SK-N-SH (cell line): ENCODE data around the gene UNC13D. TPM values are rescaled to one million over a fixed set of nuclear protein-coding genes. Genes with fewer than 3 reads are reported as not detected.
A peak's percentile ranks its signal among the peaks of the same experiment; 100 is the strongest.
"Not testable (repeated sequence)": the region's sequence is repeated elsewhere in the genome, so short reads cannot be mapped to it uniquely, and the experiment has no call there.

ENCODE experiments used
- CTCF ChIA-PET: fragments of 300-600, 350-600 bp; formaldehyde crosslinking; extraction: SDS; loops from one replicate; lab custom pipeline; 2021; lab: Yijun Ruan, JAX
- POLR2A ChIA-PET: fragments of 350-600 bp; sonication (Branson Sonifier 250); formaldehyde crosslinking; extraction: SDS; loops from one replicate; lab custom pipeline; 2020; ENCODE audit warnings: antibody characterized with exemption, inconsistent platforms; lab: Yijun Ruan, JAX
- DNase-seq: peaks from one replicate; pipeline ENCODE4 v3.0.0; 2012
- H2AFZ ChIP-seq: fragments of 200-600 bp; sonication (generic); 2 replicates; pipeline ENCODE4 v1.8.1; 2016; ENCODE audit warnings: antibody characterized with exemption, mild to moderate bottlenecking, low read depth
- H3F3A ChIP-seq: fragments of 200-600 bp; sonication (generic); replicated peaks from 2 replicates; pipeline ENCODE3; 2016; ENCODE audit warnings: antibody characterized with exemption, mild to moderate bottlenecking; ENCODE audit not compliant: insufficient read depth
- H3K27ac ChIP-seq, 2 experiments: fragments of 200-500 bp in 1 of 2; fragments of 200-600 bp in 1 of 2; sonication (Bioruptor generic) in 1 of 2; sonication (generic), shearing (Covaris generic) in 1 of 2; 2 replicates each; pipeline versions ENCODE4 v1.5.1 to v1.6.1; 2014 to 2016; ENCODE audit warnings: low read depth in 2 of 2, inconsistent platforms in 1 of 2, low read length in 1 of 2, mild to moderate bottlenecking in 1 of 2, mixed read lengths in 1 of 2
- H3K27me3 ChIP-seq: fragments of 200-600 bp; sonication (generic), shearing (Covaris generic); 2 replicates; pipeline ENCODE4 v1.6.1; 2016; ENCODE audit warnings: mixed run types; ENCODE audit not compliant: insufficient read depth
- H3K36me3 ChIP-seq, 2 experiments: fragments of 200-500 bp in 1 of 2; fragments of 200-600 bp in 1 of 2; sonication (Bioruptor generic) in 1 of 2; sonication (generic) in 1 of 2; replicated peaks in 1 of 2; 2 replicates each; pipeline versions ENCODE3 to v1.5.1; 2014 to 2016; ENCODE audit warnings: low read length in 1 of 2, mild to moderate bottlenecking in 1 of 2; ENCODE audit not compliant: insufficient read depth in 2 of 2, control insufficient read depth in 1 of 2
- H3K4me1 ChIP-seq, 2 experiments: fragments of 200-500 bp in 1 of 2; fragments of 200-600 bp in 1 of 2; sonication (Bioruptor generic) in 1 of 2; sonication (generic), shearing (Covaris generic) in 1 of 2; 2 replicates each; pipeline versions ENCODE4 v1.5.1 to v1.6.1; 2014 to 2016; ENCODE audit warnings: low read depth in 1 of 2, low read length in 1 of 2, mixed run types in 1 of 2; ENCODE audit not compliant: insufficient read depth in 2 of 2, control insufficient read depth in 1 of 2
- H3K4me2 ChIP-seq: fragments of 200-600 bp; sonication (generic), shearing (Covaris generic); 2 replicates; pipeline ENCODE4 v1.6.1; 2017; ENCODE audit warnings: mixed run types
- H3K4me3 ChIP-seq, 2 experiments: fragments of 200-500 bp in 1 of 2; fragments of 200-600 bp in 1 of 2; sonication (Bioruptor generic) in 1 of 2; sonication (generic), shearing (Covaris generic) in 1 of 2; 2 replicates each; pipeline versions ENCODE4 v1.5.1 to v1.8.1; 2014 to 2016; ENCODE audit warnings: low read depth in 2 of 2, inconsistent platforms in 1 of 2, low read length in 1 of 2, mild to moderate bottlenecking in 1 of 2, mixed read lengths in 1 of 2, moderate library complexity in 1 of 2
- H3K79me2 ChIP-seq: fragments of 200-600 bp; sonication (generic); 2 replicates; pipeline ENCODE4 v1.8.1; 2017; ENCODE audit warnings: mild to moderate bottlenecking; ENCODE audit not compliant: insufficient read depth
- H3K9ac ChIP-seq: fragments of 200-600 bp; sonication (generic); 2 replicates; pipeline ENCODE4 v1.6.1; 2017; ENCODE audit warnings: mixed run types
- H3K9me2 ChIP-seq: fragments of 200-600 bp; sonication (generic); 2 replicates; pipeline ENCODE4 v1.6.1; 2017; ENCODE audit warnings: mixed run types
- H3K9me3 ChIP-seq: fragments of 200-600 bp; sonication (generic); 2 replicates; pipeline ENCODE4 v1.6.1; 2017; ENCODE audit warnings: mixed run types, mild to moderate bottlenecking, moderate library complexity
- H4K20me1 ChIP-seq: fragments of 200-600 bp; sonication (generic); 2 replicates; pipeline ENCODE4 v1.6.1; 2017; ENCODE audit warnings: mild to moderate bottlenecking, mixed run types; ENCODE audit not compliant: insufficient read depth
- EP300 ChIP-seq, 2 experiments: IDR thresholded peaks; 2 replicates each; pipeline versions ENCODE4 v1.4.0 to v1.6.1; 2012; ENCODE audit warnings: borderline replicate concordance in 1 of 2, low read depth in 1 of 2, low read length in 1 of 2
- FOSL2 ChIP-seq: IDR thresholded peaks from 2 replicates; pipeline ENCODE4 v1.4.0; 2012; ENCODE audit warnings: low read depth, mild to moderate bottlenecking, moderate library complexity, borderline replicate concordance
- FOXJ3 ChIP-seq: sonication (generic); formaldehyde crosslinking; IDR thresholded peaks from 2 replicates; pipeline ENCODE4 v1.5.1; 2020; ENCODE audit warnings: mild to moderate bottlenecking, missing genetic modification reagents
- GATA2 ChIP-seq: sonication (generic); formaldehyde crosslinking; IDR thresholded peaks from 2 replicates; pipeline ENCODE4 v1.5.0; 2020; ENCODE audit warnings: mild to moderate bottlenecking, missing genetic modification reagents
- JUND ChIP-seq: IDR thresholded peaks from 2 replicates; pipeline ENCODE4 v1.4.0; 2012
- MEF2A ChIP-seq: IDR thresholded peaks from 2 replicates; pipeline ENCODE4 v1.4.0; 2012; ENCODE audit warnings: low read depth, borderline replicate concordance
- MXI1 ChIP-seq: IDR thresholded peaks from 2 replicates; pipeline ENCODE4 v1.6.1; 2012; ENCODE audit warnings: mild to moderate bottlenecking, low read depth, low read length, improper control_type of control experiment
- NRF1 ChIP-seq: IDR thresholded peaks from 2 replicates; pipeline ENCODE4 v1.6.1; 2012; ENCODE audit warnings: low read depth, mild to moderate bottlenecking, low read length
- RCOR1 ChIP-seq: fragments of 150-350 bp; IDR thresholded peaks from 2 replicates; pipeline ENCODE4 v1.6.1; 2017; ENCODE audit warnings: antibody characterized with exemption, low read length
- RFX5 ChIP-seq: IDR thresholded peaks from 2 replicates; pipeline ENCODE4 v1.6.1; 2012; ENCODE audit warnings: mild to moderate bottlenecking, improper control_type of control experiment, low read length
- RXRA ChIP-seq: IDR thresholded peaks from 2 replicates; pipeline ENCODE4 v1.4.0; 2012; ENCODE audit warnings: low read depth, mild to moderate bottlenecking, borderline replicate concordance
- SMC3 ChIP-seq: IDR thresholded peaks from 2 replicates; pipeline ENCODE4 v1.6.1; 2012; ENCODE audit warnings: low read depth, low read length, improper control_type of control experiment
- TEAD4 ChIP-seq: IDR thresholded peaks from 2 replicates; pipeline ENCODE4 v1.4.0; 2012; ENCODE audit warnings: mild to moderate bottlenecking, borderline replicate concordance; ENCODE audit not compliant: insufficient read depth
- YY1 ChIP-seq: IDR thresholded peaks from 2 replicates; pipeline ENCODE4 v1.4.0; 2012; ENCODE audit warnings: low read depth, mild to moderate bottlenecking
- WGBS: methylation state at CpG from one replicate; pipeline ENCODE4 v1.1.6; 2017; ENCODE audit warnings: low lambda C conversion rate; 5-methylcytosine and 5-hydroxymethylcytosine counted together
- polyA plus RNA-seq, 3 experiments: library from polyadenylated mRNA; depleted of rRNA; stranded (reverse); fragments of >200 nt; gene quantifications; 2 replicates each; pipeline ENCODE4 v1.2.3, GENCODE V29; 2012
- TF ChIP-seq, protein P1 (sequence below): IDR thresholded peaks from 2 replicates; pipeline ENCODE4 v1.4.0; 2012; ENCODE audit warnings: low read depth, borderline replicate concordance
- TF ChIP-seq, protein P2 (sequence below): IDR thresholded peaks from 2 replicates; pipeline ENCODE4 v1.4.0; 2012; ENCODE audit warnings: low read depth, borderline replicate concordance
- TF ChIP-seq, protein P3 (sequence below): fragments of 150-350 bp; IDR thresholded peaks from 2 replicates; pipeline ENCODE4 v1.6.1; 2017; ENCODE audit warnings: antibody characterized with exemption, low read length, low read depth, borderline replicate concordance
- TF ChIP-seq, protein P4 (sequence below): fragments of 150-350 bp; IDR thresholded peaks from 2 replicates; pipeline ENCODE4 v1.6.1; 2016; ENCODE audit warnings: mild to moderate bottlenecking, low read depth, low read length
- TF ChIP-seq, protein P5 (sequence below): IDR thresholded peaks from 2 replicates; pipeline ENCODE4 v1.4.0; 2012; ENCODE audit warnings: low read depth
- TF ChIP-seq, protein P6 (sequence below): IDR thresholded peaks from 2 replicates; pipeline ENCODE4; 2012

Gene UNC13D
- polyA plus RNA-seq, 1 of the 3 experiments (the other 2 are of a cell fraction), result 0.99 TPM

DNA sequence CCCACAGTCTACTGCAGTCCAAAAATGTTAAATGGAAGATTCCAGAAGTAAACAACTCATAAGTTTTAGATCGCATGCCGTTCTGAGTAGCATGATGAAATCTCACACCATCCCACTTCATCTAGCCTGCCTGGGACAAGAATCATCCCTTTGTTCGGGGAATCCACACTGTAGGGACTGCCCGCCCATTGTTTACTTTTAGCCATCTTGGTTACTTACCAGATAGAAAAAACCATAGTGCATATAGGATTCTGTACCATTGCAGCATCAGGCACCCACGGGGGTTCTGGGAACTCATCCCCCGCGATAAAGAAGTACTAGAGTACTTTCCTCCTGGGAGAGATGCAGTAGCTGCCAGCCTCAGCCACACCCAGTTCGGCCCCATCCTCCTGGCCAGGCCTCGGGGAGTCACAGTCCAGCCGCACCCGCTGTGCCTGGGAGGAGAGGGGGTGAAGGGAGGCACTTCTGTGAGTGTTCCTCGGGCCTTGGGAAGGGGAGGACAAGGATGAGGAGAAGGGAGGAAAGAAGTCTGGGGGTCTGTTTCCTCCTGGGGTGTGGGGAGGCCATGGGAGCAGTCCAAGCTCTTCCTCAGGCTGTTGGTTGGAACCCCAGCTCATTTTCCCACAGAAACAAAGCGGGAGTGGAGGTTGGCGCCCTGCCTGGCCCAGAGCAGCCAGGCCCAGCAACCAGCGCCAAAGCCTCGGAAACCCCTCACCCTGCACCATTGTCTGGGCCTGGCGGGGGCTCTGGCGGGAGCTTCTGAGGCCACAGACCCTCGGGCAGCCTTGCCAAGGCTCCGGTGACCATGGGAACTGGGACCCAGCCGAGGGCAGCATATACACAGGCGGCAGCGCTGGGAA lies 25.3 kb upstream of the UNC13D start:
- no peaks in the 10 kb centered on the region for H3F3A ChIP-seq
- POLR2A ChIA-PET, result interaction anchor here (0.9 kb wide), 1 partner anchor 8 kb away, joined by 4 read pairs; no protein-coding TSS in a partner anchor
- DNase-seq, result peak; percentile 53
- no peaks in the 10 kb centered on the region for H3K27me3 ChIP-seq
- no peak overlapping the region for H3K4me3 ChIP-seq
- H3K4me1 ChIP-seq, result peaks cover 7 to 9% of the 10 kb centered on the region in 2 experiments; a peak in 3 of 4 replicates
- no peaks in the 10 kb centered on the region for H4K20me1 ChIP-seq
- no peak overlapping the region for H3K27ac ChIP-seq
- H3K4me2 ChIP-seq, result no peak overlapping the region
- no peak overlapping the region for H2AFZ ChIP-seq
- TF ChIP-seq FOXJ3, result no peak
- no peak for TF ChIP-seq GATA2 (CRISPR knock-in tag)
- TF ChIP-seq, protein P1, sequence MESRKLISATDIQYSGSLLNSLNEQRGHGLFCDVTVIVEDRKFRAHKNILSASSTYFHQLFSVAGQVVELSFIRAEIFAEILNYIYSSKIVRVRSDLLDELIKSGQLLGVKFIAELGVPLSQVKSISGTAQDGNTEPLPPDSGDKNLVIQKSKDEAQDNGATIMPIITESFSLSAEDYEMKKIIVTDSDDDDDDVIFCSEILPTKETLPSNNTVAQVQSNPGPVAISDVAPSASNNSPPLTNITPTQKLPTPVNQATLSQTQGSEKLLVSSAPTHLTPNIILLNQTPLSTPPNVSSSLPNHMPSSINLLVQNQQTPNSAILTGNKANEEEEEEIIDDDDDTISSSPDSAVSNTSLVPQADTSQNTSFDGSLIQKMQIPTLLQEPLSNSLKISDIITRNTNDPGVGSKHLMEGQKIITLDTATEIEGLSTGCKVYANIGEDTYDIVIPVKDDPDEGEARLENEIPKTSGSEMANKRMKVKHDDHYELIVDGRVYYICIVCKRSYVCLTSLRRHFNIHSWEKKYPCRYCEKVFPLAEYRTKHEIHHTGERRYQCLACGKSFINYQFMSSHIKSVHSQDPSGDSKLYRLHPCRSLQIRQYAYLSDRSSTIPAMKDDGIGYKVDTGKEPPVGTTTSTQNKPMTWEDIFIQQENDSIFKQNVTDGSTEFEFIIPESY, result no peak
- no peak for TF ChIP-seq EP300 (IDR thresholded peaks at IDR 0.05; ENCODE audit: borderline replicate concordance in 1 of 2, low read depth in 1 of 2, low read length in 1 of 2)
- no peak for TF ChIP-seq MXI1
- no peak for TF ChIP-seq MEF2A
- TF ChIP-seq YY1, result no peak
- TF ChIP-seq, protein P2, sequence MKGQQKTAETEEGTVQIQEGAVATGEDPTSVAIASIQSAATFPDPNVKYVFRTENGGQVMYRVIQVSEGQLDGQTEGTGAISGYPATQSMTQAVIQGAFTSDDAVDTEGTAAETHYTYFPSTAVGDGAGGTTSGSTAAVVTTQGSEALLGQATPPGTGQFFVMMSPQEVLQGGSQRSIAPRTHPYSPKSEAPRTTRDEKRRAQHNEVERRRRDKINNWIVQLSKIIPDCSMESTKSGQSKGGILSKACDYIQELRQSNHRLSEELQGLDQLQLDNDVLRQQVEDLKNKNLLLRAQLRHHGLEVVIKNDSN, result no peak
- TF ChIP-seq JUND, result no peak
- TF ChIP-seq, protein P3, sequence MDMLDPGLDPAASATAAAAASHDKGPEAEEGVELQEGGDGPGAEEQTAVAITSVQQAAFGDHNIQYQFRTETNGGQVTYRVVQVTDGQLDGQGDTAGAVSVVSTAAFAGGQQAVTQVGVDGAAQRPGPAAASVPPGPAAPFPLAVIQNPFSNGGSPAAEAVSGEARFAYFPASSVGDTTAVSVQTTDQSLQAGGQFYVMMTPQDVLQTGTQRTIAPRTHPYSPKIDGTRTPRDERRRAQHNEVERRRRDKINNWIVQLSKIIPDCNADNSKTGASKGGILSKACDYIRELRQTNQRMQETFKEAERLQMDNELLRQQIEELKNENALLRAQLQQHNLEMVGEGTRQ, result no peak
- TF ChIP-seq NRF1, result no peak
- TF ChIP-seq TEAD4, result no peak
- TF ChIP-seq RFX5, result no peak
- no peak for TF ChIP-seq FOSL2
- TF ChIP-seq SMC3, result no peak
- TF ChIP-seq RXRA, result no peak
- no peak for TF ChIP-seq RCOR1
- TF ChIP-seq, protein P4, sequence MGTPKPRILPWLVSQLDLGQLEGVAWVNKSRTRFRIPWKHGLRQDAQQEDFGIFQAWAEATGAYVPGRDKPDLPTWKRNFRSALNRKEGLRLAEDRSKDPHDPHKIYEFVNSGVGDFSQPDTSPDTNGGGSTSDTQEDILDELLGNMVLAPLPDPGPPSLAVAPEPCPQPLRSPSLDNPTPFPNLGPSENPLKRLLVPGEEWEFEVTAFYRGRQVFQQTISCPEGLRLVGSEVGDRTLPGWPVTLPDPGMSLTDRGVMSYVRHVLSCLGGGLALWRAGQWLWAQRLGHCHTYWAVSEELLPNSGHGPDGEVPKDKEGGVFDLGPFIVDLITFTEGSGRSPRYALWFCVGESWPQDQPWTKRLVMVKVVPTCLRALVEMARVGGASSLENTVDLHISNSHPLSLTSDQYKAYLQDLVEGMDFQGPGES, result no peak
- TF ChIP-seq, protein P5, sequence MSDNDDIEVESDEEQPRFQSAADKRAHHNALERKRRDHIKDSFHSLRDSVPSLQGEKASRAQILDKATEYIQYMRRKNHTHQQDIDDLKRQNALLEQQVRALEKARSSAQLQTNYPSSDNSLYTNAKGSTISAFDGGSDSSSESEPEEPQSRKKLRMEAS, result no peak
- TF ChIP-seq, protein P6, sequence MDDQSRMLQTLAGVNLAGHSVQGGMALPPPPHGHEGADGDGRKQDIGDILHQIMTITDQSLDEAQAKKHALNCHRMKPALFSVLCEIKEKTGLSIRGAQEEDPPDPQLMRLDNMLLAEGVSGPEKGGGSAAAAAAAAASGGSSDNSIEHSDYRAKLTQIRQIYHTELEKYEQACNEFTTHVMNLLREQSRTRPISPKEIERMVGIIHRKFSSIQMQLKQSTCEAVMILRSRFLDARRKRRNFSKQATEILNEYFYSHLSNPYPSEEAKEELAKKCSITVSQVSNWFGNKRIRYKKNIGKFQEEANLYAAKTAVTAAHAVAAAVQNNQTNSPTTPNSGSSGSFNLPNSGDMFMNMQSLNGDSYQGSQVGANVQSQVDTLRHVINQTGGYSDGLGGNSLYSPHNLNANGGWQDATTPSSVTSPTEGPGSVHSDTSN, result no peak
- TF ChIP-seq, all 33 proteins: peak for 0
- Histone ChIP-seq H3K79me2 (no peaks in the 10 kb centered on the region), H3K36me3 (no peaks in the 10 kb centered on the region), H3K9me2 (no peaks in the 10 kb centered on the region), H3K9ac (no peak overlapping the region), H3K9me3 (no peaks in the 10 kb centered on the region)
- CTCF ChIA-PET, result interaction anchor here (1.1 to 5.6 kb wide), 4 partner anchors 9 to 86 kb away, joined by 4 to 42 read pairs (median 6); partner anchors contain the start of genes TRIM65 and WBP2
- 87% methylated on average over 23 of the region's 23 CpGs for WGBS

DNA sequence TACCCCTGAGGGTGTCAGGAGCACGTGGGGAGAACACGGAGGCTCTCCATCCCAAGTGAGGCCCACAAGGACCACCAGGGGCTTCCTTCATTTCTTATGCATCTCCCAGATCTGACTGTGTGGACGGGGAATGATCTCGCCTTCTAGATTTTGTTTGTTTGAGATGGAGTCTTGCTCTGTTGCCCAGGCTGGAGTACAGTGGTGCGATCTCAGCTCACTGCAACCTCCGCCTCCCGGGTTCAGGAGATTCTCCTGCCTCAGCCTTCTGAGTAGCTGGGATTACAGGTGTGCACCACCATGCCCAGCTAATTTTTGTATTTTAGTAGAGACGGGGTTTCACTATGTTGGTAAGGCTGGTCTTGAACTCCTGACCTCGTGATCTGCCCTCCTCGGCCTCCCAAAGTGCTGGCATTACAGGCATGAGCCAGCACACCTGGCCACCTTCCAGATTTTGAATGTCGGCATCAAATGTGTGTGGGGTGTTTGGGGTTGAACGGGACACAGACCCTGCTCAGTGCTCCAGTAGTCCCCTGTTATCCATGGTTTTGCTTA lies 24.6 kb upstream of the UNC13D start:
- ChIA-PET CTCF (interaction anchor here (1.7 to 5.6 kb wide), 5 partner anchors 8 to 86 kb away, joined by 4 to 42 read pairs (median 15); partner anchors contain the start of genes TRIM47 and WBP2), POLR2A (interaction anchor here (0.9 kb wide), 1 partner anchor 9 kb away, joined by 4 read pairs; no protein-coding TSS in a partner anchor)
- not testable (repeated sequence) for H3K9me2 ChIP-seq, H3K79me2 ChIP-seq, H3K9me3 ChIP-seq, H3K27ac ChIP-seq, H3K4me1 ChIP-seq, H4K20me1 ChIP-seq, H3K4me3 ChIP-seq, H3F3A ChIP-seq, H3K4me2 ChIP-seq, H3K9ac ChIP-seq, H2AFZ ChIP-seq, H3K36me3 ChIP-seq, DNase-seq, H3K27me3 ChIP-seq
- WGBS, result 92% methylated on average over 12 of the region's 12 CpGs
